HG02642 (cell line): ENCODE data around the gene OR10G8.

Source experiments
- ATAC-seq: cut with Tn5 transposase; IDR thresholded peaks from one replicate; pipeline ENCODE4 v1.9.1; 2021; ENCODE audit warnings: mild to moderate bottlenecking; ENCODE audit not compliant: unreplicated experiment, poor library complexity

The OR10G8 gene

GRCh38 chr11:124075841-124076651 lies 49.4 kb downstream of the OR10G8 start:
- ATAC-seq = peak; percentile 78

DNA sequence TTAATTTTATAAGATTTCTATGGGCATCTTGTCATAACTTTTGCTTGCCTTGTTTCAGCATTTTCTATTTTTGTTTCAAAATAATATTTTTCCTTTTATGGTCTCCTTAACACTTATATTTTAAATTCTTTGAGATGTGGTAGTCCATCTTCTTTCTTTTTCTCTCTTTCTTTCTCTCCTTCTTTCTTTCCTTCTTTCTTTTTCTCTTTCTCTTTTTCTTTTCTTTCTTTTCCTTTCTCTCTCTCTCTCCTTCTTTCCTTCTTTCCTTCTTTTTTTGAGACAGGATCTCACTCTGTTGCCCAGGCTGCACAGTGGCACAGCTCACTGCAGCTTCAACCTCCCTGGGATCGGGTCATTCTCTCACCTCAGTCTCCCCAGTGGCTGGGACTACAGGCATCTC lies 50.7 kb downstream of the OR10G8 start:
- ATAC-seq = no peak

GRCh38 chr11:124078591-124078990 lies 52.0 kb downstream of the OR10G8 start:
- ATAC-seq = no peak

- ATAC-seq = no peak
These were observed 53.2 kb downstream of the OR10G8 start for GRCh38 chr11:124079631-124080326.
